OCI-LY7 (cell line): ENCODE data around the gene WBP11.

Experiments
- CTCF ChIP-seq: fragments of 200-600 bp; sonication (generic); conservative IDR thresholded peaks from 2 replicates; pipeline ENCODE4 v1.5.1; 2014; ENCODE audit warnings: mild to moderate bottlenecking, antibody characterized with exemption, low read length, moderate library complexity, mixed read lengths
- EZH2phosphoT487 ChIP-seq: fragments of 200-600 bp; sonication (generic); IDR thresholded peaks from 2 replicates; pipeline ENCODE4 v1.6.1; 2018; ENCODE audit warnings: low read depth, borderline replicate concordance, mild to moderate bottlenecking, mixed run types, antibody characterized with exemption, low read length, moderate library complexity, mixed read lengths

DNA sequence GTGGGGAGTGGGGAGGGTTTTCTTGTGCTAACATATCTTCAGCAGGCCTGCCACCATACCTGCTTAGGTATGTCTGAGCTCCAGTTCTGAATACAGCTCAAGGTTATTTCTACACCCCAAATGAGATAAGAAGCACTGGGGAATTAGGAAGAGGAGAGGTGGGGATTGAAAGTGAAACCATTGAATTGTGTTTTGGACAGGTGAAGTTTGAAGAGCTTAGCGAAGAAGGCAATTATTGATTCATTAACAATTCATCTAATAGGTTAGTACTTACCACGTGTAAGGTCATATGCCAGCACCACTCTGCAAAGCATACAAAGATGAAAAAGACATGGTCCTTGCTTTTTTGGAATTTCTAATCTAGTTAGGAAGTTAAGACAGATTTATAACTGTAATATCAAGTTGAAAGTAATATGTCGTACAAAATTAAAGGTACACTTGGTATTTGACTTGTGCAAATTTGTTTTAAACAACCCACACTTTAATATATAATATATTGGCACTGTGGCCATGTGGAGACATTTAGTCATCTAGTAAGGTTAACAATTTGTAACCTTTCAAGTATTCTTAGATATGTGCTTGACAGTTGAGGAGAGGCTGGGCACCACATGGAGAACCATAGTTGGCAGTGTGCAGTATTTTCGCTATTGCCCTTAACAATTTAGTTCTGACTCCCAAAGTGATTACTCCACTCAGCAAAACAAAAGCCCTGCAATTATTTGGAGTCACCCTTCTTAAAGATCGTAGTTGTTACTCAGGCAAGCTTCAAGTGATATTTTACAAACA is 7.1 kb upstream of the WBP11 start:
- TF ChIP-seq CTCF (no peak), EZH2phosphoT487 (no peak)
